Glomerular visceral epithelial cell (primary cell): ENCODE results near the gene AKAP6.
A peak's percentile ranks its signal among the peaks of the same experiment; 100 is the strongest.

Source experiments
- DNase-seq: peaks from one replicate; pipeline ENCODE4 v3.0.0-alpha.2; 2016; ENCODE audit errors: extremely low spot score

The AKAP6 gene

GRCh38 chr14:32404784-32405573 is 75.9 kb downstream of the AKAP6 start:
- no peak for DNase-seq

GRCh38 chr14:32405856-32406255 is 76.8 kb downstream of the AKAP6 start:
- no peak for DNase-seq

GRCh38 chr14:32407130-32407529 is 78.0 kb downstream of the AKAP6 start:
- DNase-seq, result no peak

- DNase-seq, result no peak
Observed at GRCh38 chr14:32408018-32408417, 78.9 kb downstream of the AKAP6 start.

- DNase-seq, result no peak
Observed at GRCh38 chr14:32412103-32412502, 83.0 kb downstream of the AKAP6 start.

DNA sequence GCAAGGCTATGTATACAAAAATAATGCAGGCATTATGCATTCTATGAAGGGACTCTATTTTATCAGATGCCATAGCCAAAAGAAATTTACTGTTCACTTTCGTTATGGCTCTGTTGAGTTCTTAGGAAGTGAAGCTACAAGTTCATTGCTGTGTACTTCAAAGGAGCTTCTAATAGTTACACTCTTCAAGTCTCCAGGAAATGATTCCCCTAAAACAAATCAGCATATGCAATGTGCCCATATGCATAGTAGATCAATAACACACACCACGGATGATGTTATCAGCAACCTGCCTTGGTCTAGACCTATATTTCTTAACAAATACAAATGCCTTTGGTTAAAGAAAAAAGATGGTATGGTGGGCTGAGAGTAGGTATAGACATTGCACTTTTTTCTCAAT is 83.4 kb downstream of the AKAP6 start:
- no peak for DNase-seq

DNA sequence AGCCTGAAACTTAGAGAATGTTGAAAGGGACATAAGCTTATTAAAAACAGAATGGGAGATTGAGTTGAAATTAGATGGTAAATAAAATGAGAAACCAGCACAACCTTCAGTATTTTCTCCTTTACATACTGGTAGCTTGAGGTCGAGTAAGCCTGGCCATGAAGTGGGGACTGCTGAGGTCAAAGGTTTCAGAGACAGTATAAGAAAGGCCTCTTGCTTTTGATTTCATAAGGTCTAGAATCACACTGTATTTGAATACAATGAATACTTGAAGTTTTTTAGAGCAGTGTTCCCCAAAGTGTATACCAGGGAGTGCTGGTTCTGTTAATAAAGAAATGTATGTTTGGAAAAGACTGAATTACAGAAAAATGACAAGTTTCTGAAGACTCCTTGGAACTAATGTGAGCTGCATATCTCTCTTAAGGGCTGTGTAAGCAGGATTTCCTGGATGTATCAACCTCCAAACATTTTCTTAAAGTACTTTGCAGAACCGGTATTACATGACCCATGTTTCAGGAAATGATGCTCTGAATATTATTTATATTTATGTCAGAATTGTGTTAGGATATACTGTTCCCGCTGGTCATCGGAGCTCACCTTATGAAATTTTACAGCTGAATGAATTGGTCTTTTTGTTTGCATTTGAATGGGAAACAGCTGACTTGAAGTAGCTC is 85.0 kb downstream of the AKAP6 start:
- no peak for DNase-seq

GRCh38 chr14:32414808-32415255 is 85.7 kb downstream of the AKAP6 start:
- no peak for DNase-seq

DNA sequence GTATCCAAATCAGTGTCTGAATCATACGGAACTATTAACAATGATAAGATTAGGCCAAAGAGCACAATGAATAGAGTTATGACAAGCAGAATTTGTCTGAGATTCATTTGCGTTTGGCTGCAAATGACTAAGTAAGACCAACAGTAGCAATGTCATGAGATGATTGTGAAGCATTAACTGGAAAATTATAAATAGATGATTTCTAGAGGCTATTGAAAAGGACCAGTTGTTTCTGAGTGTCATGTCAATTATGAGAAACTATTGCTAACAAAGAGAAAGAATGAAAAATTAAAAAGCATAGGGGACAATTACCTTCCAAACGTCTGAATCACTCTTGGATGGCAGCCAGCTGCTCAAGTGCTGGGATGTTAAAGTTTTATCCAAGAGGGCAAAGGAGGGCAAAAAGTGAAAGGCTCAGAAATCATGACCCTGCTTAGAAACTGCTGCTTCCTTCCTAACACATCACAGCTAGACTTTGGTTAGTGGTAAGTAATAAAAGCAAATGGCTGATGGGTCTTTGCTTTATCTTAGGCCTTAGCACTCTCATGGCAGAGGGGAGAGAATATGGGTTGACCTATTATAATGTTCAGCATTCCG is 89.0 kb downstream of the AKAP6 start:
- peak; percentile 92 for DNase-seq

- DNase-seq, result no peak
Observed at GRCh38 chr14:32419429-32419828, 90.3 kb downstream of the AKAP6 start.

- no peak for DNase-seq
Observed at GRCh38 chr14:32421781-32422180, 92.7 kb downstream of the AKAP6 start.

GRCh38 chr14:32422440-32422839 is 93.3 kb downstream of the AKAP6 start:
- no peak for DNase-seq

- no peak for DNase-seq
Observed at GRCh38 chr14:32426028-32426427, 96.9 kb downstream of the AKAP6 start.

DNA sequence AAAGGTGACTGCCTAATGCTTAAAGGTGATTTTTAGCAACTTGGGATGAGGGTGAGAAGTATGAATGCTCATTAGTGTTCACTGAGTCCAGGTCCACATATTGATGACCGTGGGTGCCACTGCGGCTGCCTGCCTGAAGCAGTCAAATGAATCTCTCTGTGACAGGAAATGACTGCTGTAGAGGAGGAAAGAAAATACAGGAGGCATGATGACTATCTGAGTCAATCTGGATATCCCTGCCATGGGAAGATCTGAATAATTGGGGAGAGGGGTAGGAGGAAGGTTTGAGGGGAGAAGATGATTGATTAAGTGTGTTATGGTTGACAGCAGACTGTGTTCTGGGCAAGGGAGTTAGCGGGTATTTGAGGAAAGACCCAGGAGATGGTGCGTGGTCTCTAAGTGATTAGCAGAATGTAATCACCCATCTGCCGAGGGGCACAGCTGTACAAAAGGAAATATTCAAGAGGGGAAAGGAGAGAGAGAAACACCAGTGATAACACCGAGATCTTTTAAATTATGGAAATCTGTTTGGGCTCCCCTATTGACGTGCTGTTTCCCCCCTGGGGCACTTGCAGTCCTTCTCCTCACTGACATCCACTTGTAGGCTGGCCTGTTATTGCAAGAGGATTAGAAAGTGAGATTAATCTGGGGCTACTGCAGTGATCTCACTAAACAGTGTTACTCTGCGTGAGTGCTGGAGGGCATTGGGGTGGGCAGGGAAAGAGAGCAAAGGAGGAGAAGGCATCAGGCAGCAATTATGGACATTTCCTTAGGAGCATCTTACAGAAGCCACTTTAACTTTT is 97.7 kb downstream of the AKAP6 start:
- no peak for DNase-seq

DNA sequence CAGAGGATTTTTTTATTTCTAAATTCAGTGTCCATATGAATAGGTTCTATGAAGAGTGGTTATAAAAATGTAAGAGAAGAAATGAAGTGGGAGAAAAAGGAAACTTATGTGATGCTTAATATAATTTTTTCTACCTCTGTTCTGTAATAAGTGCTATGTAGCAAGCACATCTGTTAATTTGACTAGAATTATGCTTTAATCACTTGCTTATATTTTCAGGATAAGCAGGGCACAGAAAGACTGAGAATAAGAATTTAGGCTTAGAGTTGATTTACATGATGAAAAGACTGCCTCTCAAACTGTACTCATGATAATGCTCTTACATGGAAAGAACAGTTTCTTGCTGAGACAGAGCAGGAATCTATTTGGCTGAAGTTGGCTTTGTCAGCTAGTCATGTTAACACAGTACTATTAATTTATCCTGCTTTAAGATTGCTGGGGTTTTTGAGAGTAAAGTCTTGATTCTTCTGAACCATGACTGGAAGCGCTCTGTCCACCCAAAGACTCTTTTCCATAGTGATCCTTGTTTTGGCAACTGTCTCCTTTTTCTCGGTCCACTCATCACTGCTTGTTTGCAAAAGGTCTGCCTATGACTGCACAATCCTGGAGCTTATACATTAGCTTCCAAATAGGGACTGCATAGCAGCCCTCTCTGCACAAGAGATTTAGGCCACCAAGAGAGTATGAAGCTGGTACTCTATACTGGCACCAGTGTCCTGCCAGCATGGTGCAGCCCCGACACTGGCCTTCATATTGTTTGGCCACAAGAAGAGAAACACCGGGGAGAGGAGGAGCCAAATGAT is 98.8 kb downstream of the AKAP6 start:
- no peak for DNase-seq

DNA sequence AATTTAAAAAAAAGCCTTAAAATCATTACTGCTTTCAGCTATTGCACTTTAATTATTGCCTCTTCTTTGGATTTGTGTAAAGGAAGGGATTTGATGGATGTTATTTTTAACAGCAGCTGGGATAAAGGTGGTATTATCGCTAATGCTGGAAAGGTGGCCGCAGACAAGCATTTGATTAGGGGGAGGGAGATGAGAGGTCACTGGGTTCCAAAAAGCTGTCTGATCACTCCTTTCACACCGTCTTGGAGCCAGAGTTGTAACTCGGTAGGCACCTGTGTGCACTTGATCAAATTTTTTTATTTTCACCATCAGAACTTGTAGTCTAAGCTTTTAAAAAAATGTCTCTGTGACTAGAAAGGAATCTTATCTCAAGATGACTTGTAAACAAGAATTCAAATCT is 99.8 kb downstream of the AKAP6 start:
- no peak for DNase-seq

- no peak for DNase-seq
Observed at GRCh38 chr14:32430326-32430725, 101.2 kb downstream of the AKAP6 start.

- DNase-seq, result no peak
Observed at GRCh38 chr14:32432813-32433538, 103.9 kb downstream of the AKAP6 start.

- no peak for DNase-seq
Observed at GRCh38 chr14:32434180-32434579, 105.1 kb downstream of the AKAP6 start.

DNA sequence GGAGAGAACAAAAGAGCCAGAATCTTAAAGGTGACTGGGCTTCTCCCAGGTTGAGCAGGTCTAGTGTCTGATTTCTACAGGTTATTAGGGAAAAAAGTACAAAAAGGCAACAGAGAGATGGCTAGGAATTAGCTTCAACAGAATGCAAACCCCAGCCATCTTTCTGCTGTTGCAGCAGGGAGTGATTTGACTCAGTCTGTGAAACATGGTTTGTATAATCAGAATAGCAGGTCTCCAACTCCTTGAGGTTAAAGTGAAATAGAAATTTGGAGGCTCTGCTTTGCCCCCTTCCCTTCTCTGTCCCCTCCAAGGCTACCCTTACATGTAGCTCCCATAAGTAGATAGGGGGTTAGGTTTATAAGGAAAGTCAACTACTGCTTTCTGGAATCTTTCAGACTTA is 105.8 kb downstream of the AKAP6 start:
- no peak for DNase-seq

- DNase-seq, result no peak
Observed at GRCh38 chr14:32435411-32435810, 106.3 kb downstream of the AKAP6 start.
